Mesendoderm (in vitro differentiated cells): Measurements from ENCODE around the gene ENO1.

Experiments
- DNase-seq: peaks from one replicate; pipeline ENCODE4 v3.0.0; 2013
- H2AK5ac ChIP-seq: 2 replicates; pipeline ENCODE4 v1.6.1; 2013; ENCODE audit warnings: low read length, inconsistent platforms
- H2BK120ac ChIP-seq: 2 replicates; pipeline ENCODE4 v1.6.1; 2013; ENCODE audit warnings: low read depth, mild to moderate bottlenecking, low read length, moderate library complexity, mixed read lengths
- H2BK15ac ChIP-seq: replicated peaks from 2 replicates; pipeline ENCODE4 v1.6.1; 2013; ENCODE audit warnings: low read depth, mild to moderate bottlenecking, moderate library complexity
- H2BK5ac ChIP-seq: 2 replicates; pipeline ENCODE4 v1.6.1; 2013; ENCODE audit warnings: low read length, inconsistent platforms
- H3K18ac ChIP-seq: 2 replicates; pipeline ENCODE4 v1.6.1; 2013; ENCODE audit warnings: mild to moderate bottlenecking, low read length, mixed read lengths
- H3K23ac ChIP-seq: one replicate; pipeline ENCODE4 v1.6.1; 2013; ENCODE audit warnings: low read length
- H3K27ac ChIP-seq: 2 replicates; pipeline ENCODE4 v1.5.1; 2013; ENCODE audit warnings: low read depth, mild to moderate bottlenecking, inconsistent platforms, low read length, moderate library complexity
- H3K27me3 ChIP-seq: 2 replicates; pipeline ENCODE4 v1.6.1; 2013; ENCODE audit warnings: low read length, control low read depth, mild to moderate bottlenecking, inconsistent platforms; ENCODE audit not compliant: insufficient read depth, poor library complexity
- H3K36me3 ChIP-seq: 2 replicates; pipeline ENCODE4 v1.6.1; 2013; ENCODE audit warnings: low read length, inconsistent platforms; ENCODE audit not compliant: control insufficient read depth, insufficient read depth
- H3K4ac ChIP-seq: one replicate; pipeline ENCODE4 v1.6.1; 2013; ENCODE audit warnings: low read depth, mild to moderate bottlenecking, low read length, moderate library complexity
- H3K4me1 ChIP-seq: 2 replicates; pipeline ENCODE4 v1.6.1; 2013; ENCODE audit warnings: low read depth, low read length, inconsistent platforms; ENCODE audit not compliant: control insufficient read depth
- H3K4me2 ChIP-seq: 2 replicates; pipeline ENCODE4 v1.6.1; 2013; ENCODE audit warnings: low read length
- H3K4me3 ChIP-seq: 2 replicates; pipeline ENCODE4 v1.5.1; 2013; ENCODE audit warnings: mild to moderate bottlenecking, low read length
- H3K56ac ChIP-seq: one replicate; pipeline ENCODE4 v1.6.1; 2013; ENCODE audit warnings: low read length
- H3K79me1 ChIP-seq: 2 replicates; pipeline ENCODE4 v1.6.1; 2013; ENCODE audit warnings: low read length, inconsistent platforms
- H3K79me2 ChIP-seq: 2 replicates; pipeline ENCODE4 v1.6.1; 2013; ENCODE audit warnings: mild to moderate bottlenecking, low read length; ENCODE audit not compliant: control insufficient read depth, insufficient read depth
- H3K9ac ChIP-seq: 2 replicates; pipeline ENCODE4 v1.6.1; 2013; ENCODE audit warnings: low read length, inconsistent platforms
- H4K5ac ChIP-seq: one replicate; pipeline ENCODE4 v1.6.1; 2013; ENCODE audit warnings: low read length
- H4K8ac ChIP-seq: one replicate; pipeline ENCODE4 v1.6.1; 2013; ENCODE audit warnings: low read depth, mild to moderate bottlenecking, control low read depth, low read length, moderate library complexity
- WGBS: extraction: QIAGEN DNeasy Blood & Tissue Kit; methylation state at CpG from one replicate; pipeline ENCODE4 v1.1.7; 2013; ENCODE audit warnings: low lambda C conversion rate, missing lambda C conversion rate; ENCODE audit not compliant: insufficient coverage; ENCODE audit errors: extremely low coverage; 5-methylcytosine and 5-hydroxymethylcytosine counted together

The ENO1 gene

GRCh38 chr1:8847990-8848389 lies 30.5 kb downstream of the ENO1 start:
- Histone ChIP-seq H2AK5ac (no peak overlapping the region), H3K56ac (no peak overlapping the region), H3K4me2 (no peak overlapping the region), H3K27ac (no peak overlapping the region), H3K4ac (no peak overlapping the region), H2BK15ac (no peak overlapping the region), H3K79me1 (no peaks in the 10 kb centered on the region), H3K18ac (no peak overlapping the region), H4K5ac (no peak overlapping the region), H3K4me3 (no peak overlapping the region), H3K27me3 (no peaks in the 10 kb centered on the region), H2BK120ac (no peak overlapping the region), H3K23ac (no peak overlapping the region), H3K36me3 (no peaks in the 10 kb centered on the region), H3K4me1 (no peaks in the 10 kb centered on the region), H4K8ac (no peak overlapping the region), H3K79me2 (no peaks in the 10 kb centered on the region), H2BK5ac (no peak overlapping the region), H3K9ac (no peak overlapping the region)
- no CpG with 5 or more reads among the region's 5 CpGs for WGBS
- DNase-seq: no peak

- H3K4me1 ChIP-seq: no peaks in the 10 kb centered on the region
- H3K27ac ChIP-seq: no peak overlapping the region
- H3K36me3 ChIP-seq: no peaks in the 10 kb centered on the region
- no peak for DNase-seq
- H2BK5ac ChIP-seq: no peak overlapping the region
- no peak overlapping the region for H3K9ac ChIP-seq
- H3K56ac ChIP-seq: no peak overlapping the region
- H3K4ac ChIP-seq: no peak overlapping the region
- H3K4me2 ChIP-seq: no peak overlapping the region
- H4K8ac ChIP-seq: no peak overlapping the region
- no peaks in the 10 kb centered on the region for H3K79me2 ChIP-seq
- no peak overlapping the region for H2BK120ac ChIP-seq
- no peak overlapping the region for H4K5ac ChIP-seq
- H3K18ac ChIP-seq: no peak overlapping the region
- no peaks in the 10 kb centered on the region for H3K79me1 ChIP-seq
- no peaks in the 10 kb centered on the region for H3K27me3 ChIP-seq
- no peak overlapping the region for H2BK15ac ChIP-seq
- H3K4me3 ChIP-seq: no peak overlapping the region
- H3K23ac ChIP-seq: no peak overlapping the region
- H2AK5ac ChIP-seq: no peak overlapping the region
- WGBS: no CpG with 5 or more reads among the region's 4 CpGs
Observed at GRCh38 chr1:8846263-8846662, 32.2 kb downstream of the ENO1 start.

- Histone ChIP-seq H3K56ac (no peak overlapping the region), H3K27ac (no peak overlapping the region), H3K36me3 (no peaks in the 10 kb centered on the region), H3K79me1 (no peaks in the 10 kb centered on the region), H3K27me3 (no peaks in the 10 kb centered on the region), H2BK15ac (no peak overlapping the region), H3K18ac (no peak overlapping the region), H4K5ac (no peak overlapping the region), H4K8ac (no peak overlapping the region), H3K4me2 (no peak overlapping the region), H2BK120ac (no peak overlapping the region), H3K23ac (no peak overlapping the region), H3K4ac (no peak overlapping the region), H3K79me2 (no peaks in the 10 kb centered on the region), H3K4me3 (no peak overlapping the region), H2AK5ac (no peak overlapping the region), H3K9ac (no peak overlapping the region), H3K4me1 (no peaks in the 10 kb centered on the region), H2BK5ac (no peak overlapping the region)
- DNase-seq: no peak
- no CpG with 5 or more reads among the region's 21 CpGs for WGBS
Observed at GRCh38 chr1:8845104-8846097, 33.1 kb downstream of the ENO1 start.

GRCh38 chr1:8844501-8845006 lies 33.9 kb downstream of the ENO1 start:
- WGBS: no CpG with 5 or more reads among the region's 7 CpGs
- H2BK120ac ChIP-seq: no peak overlapping the region
- no peak overlapping the region for H3K4ac ChIP-seq
- no peak overlapping the region for H4K8ac ChIP-seq
- H4K5ac ChIP-seq: no peak overlapping the region
- no peak overlapping the region for H2AK5ac ChIP-seq
- no peak overlapping the region for H3K4me2 ChIP-seq
- H3K79me2 ChIP-seq: no peaks in the 10 kb centered on the region
- no peak overlapping the region for H3K23ac ChIP-seq
- no peak overlapping the region for H3K18ac ChIP-seq
- H3K9ac ChIP-seq: no peak overlapping the region
- H3K79me1 ChIP-seq: no peaks in the 10 kb centered on the region
- H3K56ac ChIP-seq: no peak overlapping the region
- H3K4me1 ChIP-seq: no peaks in the 10 kb centered on the region
- no peak overlapping the region for H3K27ac ChIP-seq
- H2BK15ac ChIP-seq: no peak overlapping the region
- no peaks in the 10 kb centered on the region for H3K36me3 ChIP-seq
- no peak overlapping the region for H2BK5ac ChIP-seq
- DNase-seq: no peak
- no peaks in the 10 kb centered on the region for H3K27me3 ChIP-seq
- H3K4me3 ChIP-seq: no peak overlapping the region

GRCh38 chr1:8841395-8841794 lies 37.1 kb downstream of the ENO1 start:
- Histone ChIP-seq H3K4me2 (no peak overlapping the region), H3K18ac (no peak overlapping the region), H3K9ac (no peak overlapping the region), H3K4me1 (no peaks in the 10 kb centered on the region), H3K23ac (no peak overlapping the region), H3K56ac (no peak overlapping the region), H4K5ac (no peak overlapping the region), H2BK15ac (no peak overlapping the region), H2BK5ac (no peak overlapping the region), H3K4ac (no peak overlapping the region), H3K79me2 (no peaks in the 10 kb centered on the region), H2AK5ac (no peak overlapping the region), H4K8ac (no peak overlapping the region), H3K4me3 (no peak overlapping the region), H3K27me3 (no peaks in the 10 kb centered on the region), H3K79me1 (no peaks in the 10 kb centered on the region), H2BK120ac (no peak overlapping the region), H3K36me3 (no peaks in the 10 kb centered on the region), H3K27ac (no peak overlapping the region)
- WGBS: no CpG with 5 or more reads among the region's 3 CpGs
- DNase-seq: no peak
